Neuronal stem cell (in vitro differentiated cells): Measurements from ENCODE around the gene OR52H1.

Experiments
- DNase-seq: peaks from one replicate; pipeline ENCODE4 v3.0.0-alpha.2; 2013; ENCODE audit warnings: low spot score
- H2AFZ ChIP-seq: one replicate; pipeline ENCODE4 v1.6.1; 2013; ENCODE audit warnings: mild to moderate bottlenecking, low read length, inconsistent platforms
- H2AK5ac ChIP-seq: 2 replicates; pipeline ENCODE4 v1.6.1; 2013; ENCODE audit warnings: low read depth, mild to moderate bottlenecking, inconsistent platforms, low read length, moderate library complexity, mixed read lengths
- H2BK120ac ChIP-seq: 2 replicates; pipeline ENCODE4 v1.6.1; 2013; ENCODE audit warnings: low read depth, mild to moderate bottlenecking, inconsistent platforms, low read length, moderate library complexity, mixed read lengths
- H2BK12ac ChIP-seq: one replicate; pipeline ENCODE4 v1.6.1; 2013; ENCODE audit warnings: low read length, inconsistent platforms
- H2BK15ac ChIP-seq: 2 replicates; pipeline ENCODE4 v1.6.1; 2013; ENCODE audit warnings: mild to moderate bottlenecking, low read length, inconsistent platforms, mixed read lengths
- H2BK5ac ChIP-seq: one replicate; pipeline ENCODE4 v1.6.1; 2013; ENCODE audit warnings: inconsistent platforms, mild to moderate bottlenecking, low read length, moderate library complexity
- H3K14ac ChIP-seq: one replicate; pipeline ENCODE4 v1.6.1; 2013; ENCODE audit warnings: low read length, inconsistent platforms
- H3K18ac ChIP-seq: 2 replicates; pipeline ENCODE4 v1.6.1; 2013; ENCODE audit warnings: low read length, inconsistent platforms
- H3K23ac ChIP-seq: 2 replicates; pipeline ENCODE4 v1.6.1; 2013; ENCODE audit warnings: low read depth, mild to moderate bottlenecking, mixed read lengths, low read length, inconsistent platforms; ENCODE audit not compliant: poor library complexity
- H3K27ac ChIP-seq: replicated peaks from 3 replicates; pipeline ENCODE4 v1.5.1; 2013; ENCODE audit warnings: low read length, inconsistent platforms
- H3K27me3 ChIP-seq, 3 experiments: 2 replicates each; pipeline ENCODE4 v1.6.1; 2013; ENCODE audit warnings: low read length in 3 of 3, mild to moderate bottlenecking in 2 of 3, inconsistent platforms in 1 of 3, low read depth in 1 of 3, mixed read lengths in 1 of 3, moderate library complexity in 1 of 3; ENCODE audit not compliant: control insufficient read depth in 3 of 3, insufficient read depth in 3 of 3
- H3K36me3 ChIP-seq, 2 donors: replicated peaks in 1 of 2; 2 replicates each; pipeline ENCODE4 v1.6.1; 2013; ENCODE audit warnings: low read length in 2 of 2; ENCODE audit not compliant: control insufficient read depth in 2 of 2, insufficient read depth in 2 of 2
- H3K4ac ChIP-seq: 2 replicates; pipeline ENCODE4 v1.6.1; 2013; ENCODE audit warnings: inconsistent platforms, mild to moderate bottlenecking, low read length, moderate library complexity
- H3K4me1 ChIP-seq, 2 donors: 1 replicate in 1 of 2; 2 replicates in 1 of 2; pipeline ENCODE4 v1.6.1; 2013; ENCODE audit warnings: low read length in 2 of 2, low read depth in 1 of 2; ENCODE audit not compliant: control insufficient read depth in 2 of 2, insufficient read depth in 1 of 2
- H3K4me2 ChIP-seq: one replicate; pipeline ENCODE4 v1.6.1; 2013; ENCODE audit warnings: mild to moderate bottlenecking, low read length, inconsistent platforms; ENCODE audit not compliant: insufficient read depth, poor library complexity, severe bottlenecking
- H3K4me3 ChIP-seq, 2 donors: 2 replicates each; pipeline ENCODE4 v1.5.1; 2013; ENCODE audit warnings: low read length in 2 of 2, mild to moderate bottlenecking in 2 of 2, inconsistent platforms in 1 of 2, moderate library complexity in 1 of 2
- H3K79me1 ChIP-seq: one replicate; pipeline ENCODE4 v1.6.1; 2013; ENCODE audit warnings: low read depth, mild to moderate bottlenecking, inconsistent platforms, low read length, moderate library complexity
- H3K9ac ChIP-seq: one replicate; pipeline ENCODE4 v1.6.1; 2013; ENCODE audit warnings: mild to moderate bottlenecking, low read depth, low read length, inconsistent platforms; ENCODE audit not compliant: poor library complexity
- H3K9me3 ChIP-seq, 2 donors: replicated peaks in 1 of 2; 2 replicates each; pipeline versions ENCODE3 to v1.6.1; 2013; ENCODE audit warnings: low read length in 2 of 2, mild to moderate bottlenecking in 2 of 2, inconsistent platforms in 1 of 2, low read depth in 1 of 2, mixed read lengths in 1 of 2, moderate library complexity in 1 of 2; ENCODE audit not compliant: control insufficient read depth in 2 of 2, insufficient read depth in 1 of 2
- H4K8ac ChIP-seq: one replicate; pipeline ENCODE4 v1.6.1; 2013; ENCODE audit warnings: low read depth, mild to moderate bottlenecking, inconsistent platforms, low read length, moderate library complexity
- H4K91ac ChIP-seq: one replicate; pipeline ENCODE4 v1.6.1; 2013; ENCODE audit warnings: low read length, low read depth, mild to moderate bottlenecking, inconsistent platforms; ENCODE audit not compliant: poor library complexity
- WGBS, 2 donors: extraction: QIAGEN DNeasy Blood & Tissue Kit; methylation state at CpG; one replicate each; pipeline ENCODE4 v1.1.7; 2013; ENCODE audit warnings: missing lambda C conversion rate in 2 of 2, mixed read lengths in 1 of 2; ENCODE audit not compliant: insufficient read length in 2 of 2, insufficient replicate concordance in 1 of 2; ENCODE audit errors: extremely low coverage in 2 of 2; 5-methylcytosine and 5-hydroxymethylcytosine counted together

OR52H1 gene

GRCh38 chr11:5528495-5528894 is 19.8 kb downstream of the OR52H1 start:
- WGBS, 2 donors: no CpG with 5 or more reads among the region's 1 CpG
- no peaks in the 10 kb centered on the region for H3K27me3 ChIP-seq
- no peak overlapping the region for H3K4ac ChIP-seq
- H2AK5ac ChIP-seq: no peak overlapping the region
- no peak overlapping the region for H2BK15ac ChIP-seq
- H2AFZ ChIP-seq: no peak overlapping the region
- H3K18ac ChIP-seq: no peak overlapping the region
- no peak overlapping the region for H2BK12ac ChIP-seq
- no peak overlapping the region for H3K14ac ChIP-seq
- no peak overlapping the region for H3K9ac ChIP-seq
- H2BK5ac ChIP-seq: no peak overlapping the region
- no peaks in the 10 kb centered on the region for H3K4me1 ChIP-seq
- no peak overlapping the region for H3K23ac ChIP-seq
- no peak for DNase-seq
- H2BK120ac ChIP-seq: no peak overlapping the region
- H3K9me3 ChIP-seq: no peaks in the 10 kb centered on the region
- no peaks in the 10 kb centered on the region for H3K36me3 ChIP-seq
- H4K91ac ChIP-seq: no peak overlapping the region
- H3K4me2 ChIP-seq: no peak overlapping the region
- no peak overlapping the region for H4K8ac ChIP-seq
- H3K4me3 ChIP-seq: no peak overlapping the region
- H3K79me1 ChIP-seq: no peaks in the 10 kb centered on the region
- H3K27ac ChIP-seq: no peak overlapping the region

DNA sequence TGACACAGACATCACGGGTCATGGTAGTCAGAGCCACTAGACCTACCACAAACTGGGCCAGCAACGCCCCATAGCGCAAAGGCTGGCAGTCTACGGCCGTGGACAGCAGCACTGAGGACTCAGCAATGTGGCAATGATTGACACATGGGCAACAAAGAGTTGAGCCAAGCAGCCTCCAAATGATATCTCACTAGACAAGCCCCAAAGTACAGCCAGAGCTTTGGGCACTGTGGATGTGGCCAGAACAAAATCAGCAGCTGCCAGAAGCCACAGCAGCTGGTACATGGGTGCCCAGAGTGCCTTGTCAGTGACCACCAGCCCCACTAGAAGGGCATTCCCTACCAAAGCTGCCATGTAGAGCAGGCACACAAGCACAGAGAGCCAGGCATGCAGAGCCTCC is 20.6 kb downstream of the OR52H1 start:
- DNase-seq: no peak

DNA sequence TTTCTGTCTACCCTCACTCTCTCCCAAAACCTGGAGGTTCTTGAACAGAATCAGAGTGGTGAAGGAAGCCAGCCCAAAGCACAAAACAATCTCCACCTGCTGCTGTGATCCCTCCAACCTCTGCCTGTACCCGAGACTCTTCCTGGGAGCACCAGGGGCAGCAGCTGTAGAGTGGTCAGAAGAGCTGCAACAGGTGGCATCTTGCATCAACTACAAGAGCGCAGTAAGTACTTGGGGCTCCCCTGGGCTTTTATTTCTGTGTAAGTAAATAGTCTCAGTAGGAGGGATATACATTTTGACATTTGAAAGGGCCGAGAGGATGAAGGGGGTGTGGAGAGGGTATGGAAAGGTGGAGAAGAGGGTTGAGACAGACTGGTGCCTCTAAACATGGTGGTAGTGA is 23.6 kb downstream of the OR52H1 start:
- no peak overlapping the region for H3K9ac ChIP-seq
- H3K9me3 ChIP-seq: no peaks in the 10 kb centered on the region
- no peak for DNase-seq
- H2AFZ ChIP-seq: no peak overlapping the region
- no peak overlapping the region for H4K91ac ChIP-seq
- no peak overlapping the region for H2BK5ac ChIP-seq
- H2AK5ac ChIP-seq: no peak overlapping the region
- H3K27me3 ChIP-seq: no peaks in the 10 kb centered on the region
- H3K4me3 ChIP-seq: no peak overlapping the region
- no peak overlapping the region for H3K23ac ChIP-seq
- H4K8ac ChIP-seq: no peak overlapping the region
- H3K36me3 ChIP-seq: no peaks in the 10 kb centered on the region
- H2BK12ac ChIP-seq: no peak overlapping the region
- no peak overlapping the region for H3K27ac ChIP-seq
- no peak overlapping the region for H2BK15ac ChIP-seq
- H3K18ac ChIP-seq: no peak overlapping the region
- 100% methylated on average over 1 of the region's 3 CpGs; no CpG with 5 or more reads in 1 of the 2 donors for WGBS, 2 donors
- H3K4me2 ChIP-seq: no peak overlapping the region
- H3K79me1 ChIP-seq: no peaks in the 10 kb centered on the region
- no peaks in the 10 kb centered on the region for H3K4me1 ChIP-seq
- no peak overlapping the region for H3K4ac ChIP-seq
- H2BK120ac ChIP-seq: no peak overlapping the region
- H3K14ac ChIP-seq: no peak overlapping the region

More for the DNA sequence above, 20.6 kb downstream of the OR52H1 start:
- H2AFZ ChIP-seq: no peak overlapping the region
- no peak overlapping the region for H2BK12ac ChIP-seq
- H2BK120ac ChIP-seq: no peak overlapping the region
- H3K18ac ChIP-seq: no peak overlapping the region
- H3K14ac ChIP-seq: peak overlapping the region; percentile 42
- no CpG with 5 or more reads among the region's 5 CpGs for WGBS, 2 donors
- no peaks in the 10 kb centered on the region for H3K79me1 ChIP-seq
- H3K36me3 ChIP-seq: no peaks in the 10 kb centered on the region
- no peaks in the 10 kb centered on the region for H3K9me3 ChIP-seq
- no peak overlapping the region for H2BK5ac ChIP-seq
- no peak overlapping the region for H4K8ac ChIP-seq
- H3K27me3 ChIP-seq: no peaks in the 10 kb centered on the region
- H2BK15ac ChIP-seq: peak overlapping the region; percentile 27
- no peak overlapping the region for H3K4me2 ChIP-seq
- peak overlapping the region; percentile 6 for H4K91ac ChIP-seq
- H3K9ac ChIP-seq: no peak overlapping the region
- no peaks in the 10 kb centered on the region for H3K4me1 ChIP-seq
- no peak overlapping the region for H3K4ac ChIP-seq
- H2AK5ac ChIP-seq: no peak overlapping the region
- H3K4me3 ChIP-seq: no peak overlapping the region
- no peak overlapping the region for H3K27ac ChIP-seq
- peak overlapping the region; percentile 16 for H3K23ac ChIP-seq

DNA sequence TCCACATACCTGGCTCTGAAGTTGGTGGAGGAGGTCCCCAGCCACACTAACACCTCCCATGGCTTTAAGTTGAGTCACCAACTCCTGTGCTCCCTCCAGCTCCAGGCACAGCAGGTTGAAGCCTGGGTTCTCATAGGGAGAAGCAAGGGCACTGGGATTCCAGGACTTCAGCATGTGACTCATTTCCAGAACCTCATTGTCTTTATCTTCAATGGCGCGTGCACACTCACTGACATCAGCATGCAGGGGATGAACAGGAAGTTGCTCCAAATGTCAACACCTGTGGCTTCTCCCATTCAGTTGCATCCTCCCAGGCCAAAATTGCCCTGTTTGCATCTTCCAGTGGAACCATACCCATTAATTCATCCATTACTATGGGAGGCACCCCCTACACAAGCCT is 26.0 kb downstream of the OR52H1 start:
- no peak overlapping the region for H2AFZ ChIP-seq
- no peak overlapping the region for H2BK12ac ChIP-seq
- H3K4me2 ChIP-seq: no peak overlapping the region
- no peak overlapping the region for H2BK5ac ChIP-seq
- no peaks in the 10 kb centered on the region for H3K9me3 ChIP-seq
- H3K14ac ChIP-seq: no peak overlapping the region
- H3K4me1 ChIP-seq: no peaks in the 10 kb centered on the region
- H4K8ac ChIP-seq: no peak overlapping the region
- H3K23ac ChIP-seq: no peak overlapping the region
- no peak overlapping the region for H3K18ac ChIP-seq
- H2BK15ac ChIP-seq: no peak overlapping the region
- no peak overlapping the region for H3K4me3 ChIP-seq
- H3K4ac ChIP-seq: no peak overlapping the region
- WGBS, 2 donors: no CpG with 5 or more reads among the region's 2 CpGs
- no peaks in the 10 kb centered on the region for H3K36me3 ChIP-seq
- no peak for DNase-seq
- H3K27me3 ChIP-seq: no peaks in the 10 kb centered on the region
- H3K79me1 ChIP-seq: no peaks in the 10 kb centered on the region
- no peak overlapping the region for H3K9ac ChIP-seq
- no peak overlapping the region for H4K91ac ChIP-seq
- H3K27ac ChIP-seq: no peak overlapping the region
- no peak overlapping the region for H2AK5ac ChIP-seq
- no peak overlapping the region for H2BK120ac ChIP-seq
